ENCODE results near the gene PAX8. TPM values are rescaled to one million over a fixed set of nuclear protein-coding genes. Genes with fewer than 3 reads are reported as not detected.

Gene PAX8
- total and polyA plus RNA-seq, 10 of the 15 experiments (the other 5 are each of a cell fraction or from before 2014, with no cell fraction given): 0.16 to 2.5 (median 0.97) TPM

DNA sequence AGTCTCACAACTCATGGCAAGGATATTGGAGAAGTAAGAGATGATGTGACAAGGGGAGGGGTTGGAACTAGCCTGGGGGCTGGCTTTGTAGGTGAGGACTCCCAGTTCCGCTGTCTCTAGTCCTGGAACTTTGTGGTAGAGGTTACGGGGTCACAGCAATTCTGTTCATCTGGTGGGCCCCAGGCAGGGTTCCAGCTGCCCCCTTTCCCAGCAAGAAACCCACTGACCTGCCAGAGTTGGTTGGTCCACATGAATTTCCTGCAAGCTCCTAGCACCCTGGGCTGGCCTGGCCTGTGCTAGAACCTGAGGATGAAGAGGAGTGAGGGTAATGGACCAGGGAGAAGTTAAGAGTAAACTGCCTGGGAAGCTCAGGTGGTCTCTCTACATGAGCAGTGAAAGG is 63.7 kb downstream of the PAX8 start:
- no peak overlapping the region for H3K27ac ChIP-seq (ENCODE audit: control insufficient read depth, insufficient read depth)
- no peaks in the 10 kb centered on the region for H3K36me3 ChIP-seq (ENCODE audit: control insufficient read depth in 2 of 2, insufficient read depth in 2 of 2, low read length in 1 of 2)
- ChIA-PET POLR2A (no interaction called here), SMC1A (ENCODE audit: uncharacterized antibody, unreplicated experiment) (no interaction called here), CTCF (interaction anchor here (1.3 kb wide), 1 partner anchor 11 kb away, joined by 3 read pairs; no protein-coding TSS in a partner anchor), RAD21 (ENCODE audit: unreplicated experiment) (no interaction called here)
- WGBS (ENCODE audit: insufficient coverage, insufficient replicate concordance, low lambda C conversion rate, missing lambda C conversion rate): 27% methylated on average over 2 of the region's 2 CpGs
- no peak overlapping the region for H3K9ac ChIP-seq (ENCODE audit: control insufficient read depth, insufficient read depth, low read length)
- no peak overlapping the region for H3K4me3 ChIP-seq
- no peak for ATAC-seq
- no peaks in the 10 kb centered on the region; a peak in 1 of 4 replicates for H3K27me3 ChIP-seq (replicated peaks in 1 of 2; ENCODE audit: control insufficient read depth in 2 of 2, insufficient read depth in 2 of 2, low read length in 1 of 2)
- no peaks in the 10 kb centered on the region for H4K20me1 ChIP-seq (ENCODE audit: control insufficient read depth, insufficient read depth)
- H2AFZ ChIP-seq (ENCODE audit: control insufficient read depth, low read depth, low read length): no peak overlapping the region
- no peaks in the 10 kb centered on the region for H3K9me3 ChIP-seq (replicated peaks; ENCODE audit: control insufficient read depth, insufficient read depth, low read length)
- intact Hi-C loops (cut with micrococcal nuclease; ENCODE audit: unreplicated experiment) (no loop called here), in situ Hi-C loops (cut with MboI) (no loop called here)
- no TSS peak for BruUV-seq (replicated peaks)
- no peak overlapping the region for H3K4me2 ChIP-seq (ENCODE audit: control insufficient read depth, insufficient read depth)
- H3K79me2 ChIP-seq (ENCODE audit: control insufficient read depth, insufficient read depth, low read length): no peaks in the 10 kb centered on the region
- no peak for TF ChIP-seq LARP7 (IDR thresholded peaks at IDR 0.05)
- TF ChIP-seq, protein P1, sequence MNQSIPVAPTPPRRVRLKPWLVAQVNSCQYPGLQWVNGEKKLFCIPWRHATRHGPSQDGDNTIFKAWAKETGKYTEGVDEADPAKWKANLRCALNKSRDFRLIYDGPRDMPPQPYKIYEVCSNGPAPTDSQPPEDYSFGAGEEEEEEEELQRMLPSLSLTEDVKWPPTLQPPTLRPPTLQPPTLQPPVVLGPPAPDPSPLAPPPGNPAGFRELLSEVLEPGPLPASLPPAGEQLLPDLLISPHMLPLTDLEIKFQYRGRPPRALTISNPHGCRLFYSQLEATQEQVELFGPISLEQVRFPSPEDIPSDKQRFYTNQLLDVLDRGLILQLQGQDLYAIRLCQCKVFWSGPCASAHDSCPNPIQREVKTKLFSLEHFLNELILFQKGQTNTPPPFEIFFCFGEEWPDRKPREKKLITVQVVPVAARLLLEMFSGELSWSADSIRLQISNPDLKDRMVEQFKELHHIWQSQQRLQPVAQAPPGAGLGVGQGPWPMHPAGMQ (IDR thresholded peaks at IDR 0.05; ENCODE audit: borderline replicate concordance): no peak
- no peak for TF ChIP-seq BCLAF1 (IDR thresholded peaks at IDR 0.05)
- no peak for TF ChIP-seq MEF2A (IDR thresholded peaks at IDR 0.05; ENCODE audit: insufficient read depth, low read depth, low read length)
- TF ChIP-seq SRF (IDR thresholded peaks at IDR 0.05; ENCODE audit: low read depth in 2 of 2, low read length in 2 of 2): no peak
- no peak for TF ChIP-seq ZNF24 (IDR thresholded peaks at IDR 0.05)
- TF ChIP-seq ZBED1 (IDR thresholded peaks at IDR 0.05; ENCODE audit: borderline replicate concordance): no peak
- TF ChIP-seq POLR2AphosphoS5 (IDR thresholded peaks at IDR 0.05; ENCODE audit: low read length): no peak
- no peak for TF ChIP-seq MYB (IDR thresholded peaks at IDR 0.05; ENCODE audit: borderline replicate concordance, low read depth, low read length)
- TF ChIP-seq YBX1 (IDR thresholded peaks at IDR 0.05): no peak
- no peak for TF ChIP-seq HDAC2 (IDR thresholded peaks at IDR 0.05)
- TF ChIP-seq TCF3 (IDR thresholded peaks at IDR 0.05; ENCODE audit: borderline replicate concordance, insufficient read depth, low read depth, low read length): no peak
- peaks cover 5% of the 10 kb centered on the region; the same call in 1 of the 2 replicates for H3K4me1 ChIP-seq (ENCODE audit: control insufficient read depth, insufficient read depth, low read length)
- no peak for DNase-seq (ENCODE audit: low read depth, low spot score)
- FAIRE-seq: no peak

All from GM12878 (cell line).